Measurements from ENCODE around the gene SPG7. TPM values are rescaled to one million over a fixed set of nuclear protein-coding genes. Genes with fewer than 3 reads are reported as not detected.

SPG7 gene
- polyA plus RNA-seq, 1 donor from 2014 or later = 216 TPM

GRCh38 chr16:89537549-89537925 is 29.3 kb downstream of the SPG7 start:
- Histone ChIP-seq H3K79me2 (replicated peaks; ENCODE audit: insufficient read depth, low read length) (no peaks in the 10 kb centered on the region), H3F3A (ENCODE audit: insufficient read depth, low read length, poor library complexity, severe bottlenecking) (no peaks in the 10 kb centered on the region), H3K9ac (ENCODE audit: low read length) (no peak overlapping the region), H3K27ac (ENCODE audit: low read length) (no peak overlapping the region), H3K9me3 (ENCODE audit: low read length) (no peaks in the 10 kb centered on the region), H3K4me2 (ENCODE audit: low read length) (no peak overlapping the region), H4K20me1 (ENCODE audit: insufficient read depth) (no peaks in the 10 kb centered on the region), H2AFZ (ENCODE audit: low read depth, low read length) (no peak overlapping the region), H3K36me3 (ENCODE audit: insufficient read depth, low read length) (no peaks in the 10 kb centered on the region), H3K9me2 (ENCODE audit: insufficient read depth, low read length) (no peaks in the 10 kb centered on the region), H3K27me3 (ENCODE audit: insufficient read depth, low read depth, low read length) (no peaks in the 10 kb centered on the region), H3K4me3 (ENCODE audit: low read length) (no peak overlapping the region)
- TF ChIP-seq, protein P1, sequence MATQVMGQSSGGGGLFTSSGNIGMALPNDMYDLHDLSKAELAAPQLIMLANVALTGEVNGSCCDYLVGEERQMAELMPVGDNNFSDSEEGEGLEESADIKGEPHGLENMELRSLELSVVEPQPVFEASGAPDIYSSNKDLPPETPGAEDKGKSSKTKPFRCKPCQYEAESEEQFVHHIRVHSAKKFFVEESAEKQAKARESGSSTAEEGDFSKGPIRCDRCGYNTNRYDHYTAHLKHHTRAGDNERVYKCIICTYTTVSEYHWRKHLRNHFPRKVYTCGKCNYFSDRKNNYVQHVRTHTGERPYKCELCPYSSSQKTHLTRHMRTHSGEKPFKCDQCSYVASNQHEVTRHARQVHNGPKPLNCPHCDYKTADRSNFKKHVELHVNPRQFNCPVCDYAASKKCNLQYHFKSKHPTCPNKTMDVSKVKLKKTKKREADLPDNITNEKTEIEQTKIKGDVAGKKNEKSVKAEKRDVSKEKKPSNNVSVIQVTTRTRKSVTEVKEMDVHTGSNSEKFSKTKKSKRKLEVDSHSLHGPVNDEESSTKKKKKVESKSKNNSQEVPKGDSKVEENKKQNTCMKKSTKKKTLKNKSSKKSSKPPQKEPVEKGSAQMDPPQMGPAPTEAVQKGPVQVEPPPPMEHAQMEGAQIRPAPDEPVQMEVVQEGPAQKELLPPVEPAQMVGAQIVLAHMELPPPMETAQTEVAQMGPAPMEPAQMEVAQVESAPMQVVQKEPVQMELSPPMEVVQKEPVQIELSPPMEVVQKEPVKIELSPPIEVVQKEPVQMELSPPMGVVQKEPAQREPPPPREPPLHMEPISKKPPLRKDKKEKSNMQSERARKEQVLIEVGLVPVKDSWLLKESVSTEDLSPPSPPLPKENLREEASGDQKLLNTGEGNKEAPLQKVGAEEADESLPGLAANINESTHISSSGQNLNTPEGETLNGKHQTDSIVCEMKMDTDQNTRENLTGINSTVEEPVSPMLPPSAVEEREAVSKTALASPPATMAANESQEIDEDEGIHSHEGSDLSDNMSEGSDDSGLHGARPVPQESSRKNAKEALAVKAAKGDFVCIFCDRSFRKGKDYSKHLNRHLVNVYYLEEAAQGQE (IDR thresholded peaks at IDR 0.05; ENCODE audit: borderline replicate concordance) = no peak
- TF ChIP-seq TAF1 (IDR thresholded peaks at IDR 0.05; ENCODE audit: low read depth) = no peak
- no peak for TF ChIP-seq CTCF (IDR thresholded peaks at IDR 0.05; ENCODE audit: poor library complexity, severe bottlenecking)
- no peak for TF ChIP-seq EZH2 (IDR thresholded peaks at IDR 0.05; ENCODE audit: borderline replicate concordance, insufficient read depth, low read length, poor library complexity, severe bottlenecking)

DNA sequence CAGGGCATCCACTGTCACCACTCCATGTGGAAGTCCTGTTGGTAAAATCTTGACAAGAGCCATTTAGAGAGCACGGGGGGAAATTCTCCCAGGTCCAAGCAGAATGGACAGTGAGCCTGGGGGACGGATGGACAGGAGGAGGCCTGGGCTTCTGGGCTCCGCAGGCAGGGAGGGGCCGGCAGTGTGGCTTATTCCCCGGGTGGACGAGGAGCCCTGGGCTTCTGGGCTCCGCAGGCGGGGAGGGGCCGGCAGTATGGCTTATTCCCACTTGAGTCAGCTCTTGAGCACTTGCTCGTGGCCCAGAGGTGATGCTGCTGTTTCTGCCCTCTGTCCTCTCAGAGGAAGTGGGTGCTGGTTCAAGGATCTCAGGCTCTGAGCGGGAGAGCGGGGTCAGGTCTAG is 30.1 kb downstream of the SPG7 start:
- Histone ChIP-seq H3K9ac (ENCODE audit: low read length) (no peak overlapping the region), H3K9me3 (ENCODE audit: low read length) (no peaks in the 10 kb centered on the region), H3K27ac (ENCODE audit: low read length) (no peak overlapping the region), H3K36me3 (ENCODE audit: insufficient read depth, low read length) (no peaks in the 10 kb centered on the region), H3K9me2 (ENCODE audit: insufficient read depth, low read length) (no peaks in the 10 kb centered on the region), H3F3A (ENCODE audit: insufficient read depth, low read length, poor library complexity, severe bottlenecking) (no peaks in the 10 kb centered on the region), H4K20me1 (ENCODE audit: insufficient read depth) (no peaks in the 10 kb centered on the region), H3K27me3 (ENCODE audit: insufficient read depth, low read depth, low read length) (no peaks in the 10 kb centered on the region), H3K4me2 (ENCODE audit: low read length) (no peak overlapping the region), H3K4me3 (ENCODE audit: low read length) (no peak overlapping the region), H2AFZ (ENCODE audit: low read depth, low read length) (no peak overlapping the region), H3K79me2 (replicated peaks; ENCODE audit: insufficient read depth, low read length) (no peaks in the 10 kb centered on the region)
- TF ChIP-seq CTCF (IDR thresholded peaks at IDR 0.05; ENCODE audit: poor library complexity, severe bottlenecking) (no peak), RAD21 (conservative IDR thresholded peaks at IDR 0.05) (no peak), MXI1 (conservative IDR thresholded peaks at IDR 0.05; ENCODE audit: poor library complexity, severe bottlenecking) (no peak), SMC3 (conservative IDR thresholded peaks at IDR 0.05; ENCODE audit: poor library complexity) (no peak), TAF1 (IDR thresholded peaks at IDR 0.05; ENCODE audit: low read depth) (no peak), EZH2 (IDR thresholded peaks at IDR 0.05; ENCODE audit: borderline replicate concordance, insufficient read depth, low read length, poor library complexity, severe bottlenecking) (no peak), POLR2AphosphoS5 (IDR thresholded peaks at IDR 0.05) (no peak), EP300 (conservative IDR thresholded peaks at IDR 0.05; ENCODE audit: poor library complexity, severe bottlenecking) (no peak)
- TF ChIP-seq, protein P1 (IDR thresholded peaks at IDR 0.05; ENCODE audit: borderline replicate concordance) = no peak

Data from neural cell (in vitro differentiated cells).